NT2/D1 (cell line): Measurements from ENCODE around the gene ERN1.

ENCODE experiments used
- YY1 ChIP-seq: IDR thresholded peaks from 2 replicates; pipeline ENCODE4 v1.6.1; 2011; ENCODE audit not compliant: insufficient read length, insufficient read depth
- ZNF274 ChIP-seq: IDR thresholded peaks from 2 replicates; pipeline ENCODE4 v1.6.1; 2011; ENCODE audit warnings: mild to moderate bottlenecking, low read depth, low read length

DNA sequence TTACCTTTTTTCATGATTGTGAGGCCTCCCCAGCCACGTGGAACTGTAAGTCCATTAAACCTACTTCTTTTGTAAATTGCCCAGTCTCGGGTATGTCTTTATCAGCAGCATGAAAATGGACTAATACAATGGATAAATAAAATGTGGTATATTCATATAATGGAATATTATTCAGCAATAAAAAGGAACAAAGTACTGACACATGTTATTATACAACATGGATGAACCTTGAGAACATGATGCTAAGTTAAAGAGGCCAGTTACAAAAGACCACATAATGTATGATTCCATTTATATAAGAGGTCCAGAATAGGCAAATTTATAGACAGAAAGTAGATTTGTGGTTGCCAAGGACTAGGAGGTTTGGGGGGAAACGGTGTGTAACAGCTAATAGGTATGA is 5.3 kb downstream of the ERN1 start:
- TF ChIP-seq YY1 (no peak), ZNF274 (no peak)
